Osteoblast (primary cell): ENCODE data around the gene GINS3. TPM values are rescaled to one million over a fixed set of nuclear protein-coding genes. Genes with fewer than 3 reads are reported as not detected.

Experiments
- DNase-seq: peaks from one replicate; pipeline ENCODE4 v3.0.0; 2011; ENCODE audit warnings: low spot score, mixed read lengths; ENCODE audit not compliant: insufficient read length; ENCODE audit errors: missing footprints
- H2AFZ ChIP-seq: 2 replicates; pipeline ENCODE4 v1.6.0; 2011; ENCODE audit warnings: mild to moderate bottlenecking, low read length
- H3K27ac ChIP-seq: 2 replicates; pipeline ENCODE4 v1.5.1; 2011; ENCODE audit warnings: mild to moderate bottlenecking, low read depth, low read length, moderate library complexity
- H3K27me3 ChIP-seq: 2 replicates; pipeline ENCODE4 v1.6.0; 2012; ENCODE audit warnings: mild to moderate bottlenecking, control low read depth, inconsistent platforms, low read length, moderate library complexity; ENCODE audit not compliant: insufficient read depth
- H3K36me3 ChIP-seq: 2 replicates; pipeline ENCODE4 v1.5.1; 2011; ENCODE audit warnings: mild to moderate bottlenecking, low read length, control low read depth, moderate library complexity; ENCODE audit not compliant: insufficient read depth
- H3K4me1 ChIP-seq: 2 replicates; pipeline ENCODE4 v1.5.1; 2011; ENCODE audit warnings: mild to moderate bottlenecking, low read length, control low read depth, moderate library complexity; ENCODE audit not compliant: insufficient read depth
- H3K4me2 ChIP-seq: 2 replicates; pipeline ENCODE4 v1.6.0; 2011; ENCODE audit warnings: mild to moderate bottlenecking, low read length; ENCODE audit not compliant: insufficient read depth
- H3K4me3 ChIP-seq: fragments of 200-600 bp; sonication (generic); 3 replicates; pipeline ENCODE4 v1.5.1; 2012; ENCODE audit warnings: mild to moderate bottlenecking, low read length, inconsistent platforms; ENCODE audit not compliant: insufficient read depth
- H3K79me2 ChIP-seq: 2 replicates; pipeline ENCODE4 v1.6.0; 2012; ENCODE audit warnings: mild to moderate bottlenecking, low read length, control low read depth, inconsistent platforms; ENCODE audit not compliant: insufficient read depth
- H3K9me3 ChIP-seq: 2 replicates; pipeline ENCODE4 v1.5.1; 2011; ENCODE audit warnings: low read depth, low read length, control low read depth
- H4K20me1 ChIP-seq: 2 replicates; pipeline ENCODE4 v1.6.0; 2012; ENCODE audit warnings: mild to moderate bottlenecking, low read length, control low read depth; ENCODE audit not compliant: insufficient read depth
- total RNA-seq: library from RNA; depleted of rRNA; stranded (reverse); fragments of >200 nt; gene quantifications from 2 replicates; pipeline ENCODE4 v1.2.3, GENCODE V29; 2012
- TF ChIP-seq, protein P1 (sequence below): IDR thresholded peaks from 2 replicates; pipeline ENCODE4 v1.5.1; 2011; ENCODE audit warnings: mild to moderate bottlenecking, low read depth, low read length, moderate library complexity; ENCODE audit errors: extremely low read depth

Gene GINS3
- total RNA-seq, 1 donor, result 1.1 TPM

GRCh38 chr16:58367252-58367651, 25.0 kb upstream of the GINS3 start:
- Histone ChIP-seq H3K27me3 (peaks cover 10% of the 10 kb centered on the region), H3K4me1 (no peaks in the 10 kb centered on the region), H3K36me3 (no peaks in the 10 kb centered on the region), H3K79me2 (no peaks in the 10 kb centered on the region), H3K9me3 (no peaks in the 10 kb centered on the region), H4K20me1 (no peaks in the 10 kb centered on the region), H2AFZ (no peak overlapping the region), H3K4me2 (no peak overlapping the region), H3K4me3 (no peak overlapping the region), H3K27ac (no peak overlapping the region)
- TF ChIP-seq, protein P1, sequence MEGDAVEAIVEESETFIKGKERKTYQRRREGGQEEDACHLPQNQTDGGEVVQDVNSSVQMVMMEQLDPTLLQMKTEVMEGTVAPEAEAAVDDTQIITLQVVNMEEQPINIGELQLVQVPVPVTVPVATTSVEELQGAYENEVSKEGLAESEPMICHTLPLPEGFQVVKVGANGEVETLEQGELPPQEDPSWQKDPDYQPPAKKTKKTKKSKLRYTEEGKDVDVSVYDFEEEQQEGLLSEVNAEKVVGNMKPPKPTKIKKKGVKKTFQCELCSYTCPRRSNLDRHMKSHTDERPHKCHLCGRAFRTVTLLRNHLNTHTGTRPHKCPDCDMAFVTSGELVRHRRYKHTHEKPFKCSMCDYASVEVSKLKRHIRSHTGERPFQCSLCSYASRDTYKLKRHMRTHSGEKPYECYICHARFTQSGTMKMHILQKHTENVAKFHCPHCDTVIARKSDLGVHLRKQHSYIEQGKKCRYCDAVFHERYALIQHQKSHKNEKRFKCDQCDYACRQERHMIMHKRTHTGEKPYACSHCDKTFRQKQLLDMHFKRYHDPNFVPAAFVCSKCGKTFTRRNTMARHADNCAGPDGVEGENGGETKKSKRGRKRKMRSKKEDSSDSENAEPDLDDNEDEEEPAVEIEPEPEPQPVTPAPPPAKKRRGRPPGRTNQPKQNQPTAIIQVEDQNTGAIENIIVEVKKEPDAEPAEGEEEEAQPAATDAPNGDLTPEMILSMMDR, result no peak
- DNase-seq, result no peak

- H3K9me3 ChIP-seq, result no peaks in the 10 kb centered on the region
- no peak overlapping the region for H3K27ac ChIP-seq
- DNase-seq, result no peak
- peaks cover 6% of the 10 kb centered on the region for H3K27me3 ChIP-seq
- no peaks in the 10 kb centered on the region for H3K36me3 ChIP-seq
- H3K4me2 ChIP-seq, result no peak overlapping the region
- no peak overlapping the region for H2AFZ ChIP-seq
- H3K4me1 ChIP-seq, result no peaks in the 10 kb centered on the region
- no peaks in the 10 kb centered on the region for H4K20me1 ChIP-seq
- H3K79me2 ChIP-seq, result no peaks in the 10 kb centered on the region
- TF ChIP-seq, protein P1, result no peak
- H3K4me3 ChIP-seq, result no peak overlapping the region
Measured at GRCh38 chr16:58371841-58372240, 20.4 kb upstream of the GINS3 start.

- Histone ChIP-seq H4K20me1 (no peaks in the 10 kb centered on the region), H3K4me2 (no peak overlapping the region), H3K4me1 (no peaks in the 10 kb centered on the region), H3K36me3 (no peaks in the 10 kb centered on the region), H3K79me2 (no peaks in the 10 kb centered on the region), H3K4me3 (no peak overlapping the region), H3K27ac (no peak overlapping the region), H2AFZ (no peak overlapping the region), H3K9me3 (no peaks in the 10 kb centered on the region), H3K27me3 (no peaks in the 10 kb centered on the region)
- TF ChIP-seq, protein P1, result no peak
- DNase-seq, result no peak
Measured at GRCh38 chr16:58375386-58375785, 16.9 kb upstream of the GINS3 start.

DNA sequence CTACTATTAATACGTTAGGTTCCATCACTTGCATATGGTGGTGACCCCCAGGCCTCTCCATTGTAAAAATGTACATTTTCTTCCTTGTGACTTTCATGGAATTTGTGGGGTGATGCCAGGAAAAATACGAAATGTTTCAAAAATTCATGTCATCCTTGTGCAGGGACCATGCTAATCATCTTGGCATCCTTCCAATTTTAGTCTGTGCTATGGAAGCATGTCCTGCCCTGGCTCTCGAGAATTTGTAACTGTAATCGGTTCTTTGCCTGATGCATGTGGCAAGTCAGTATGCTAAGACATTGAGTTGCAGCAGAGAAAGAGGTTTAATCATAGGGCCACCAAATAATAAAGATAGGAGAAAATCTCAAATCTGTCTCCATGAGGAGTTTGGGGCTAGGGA, 14.3 kb upstream of the GINS3 start:
- Histone ChIP-seq H3K27me3 (peaks cover 3% of the 10 kb centered on the region), H3K9me3 (no peaks in the 10 kb centered on the region), H2AFZ (no peak overlapping the region), H3K79me2 (no peaks in the 10 kb centered on the region), H3K4me3 (no peak overlapping the region), H4K20me1 (no peaks in the 10 kb centered on the region), H3K4me2 (no peak overlapping the region), H3K36me3 (no peaks in the 10 kb centered on the region), H3K27ac (no peak overlapping the region), H3K4me1 (no peaks in the 10 kb centered on the region)
- DNase-seq, result no peak
- TF ChIP-seq, protein P1, result no peak
